Cardiac atrium fibroblast (primary cell): ENCODE data around the gene CDH22. TPM values are rescaled to one million over a fixed set of nuclear protein-coding genes. Genes with fewer than 3 reads are reported as not detected.

Experiments used
- total RNA-seq: library from RNA; depleted of rRNA; stranded (reverse); fragments of >200 nt; gene quantifications from 2 replicates; pipeline ENCODE4 v1.2.3, GENCODE V29; 2015

Gene CDH22
- not detected in 2 replicates for total RNA-seq

GRCh38 chr20:46308258-46309157 lies at the start of gene CDH22:
TSS of gene CDH22 (minus strand) at chr20:46308498. CDS start at chr20:46251294, 57,204 bp downstream.

Other genes with a start within 250 kb of the CDH22 start
- 15.7 and 18.8 TPM in 2 replicates for gene NCOA5, start 218.5 kb downstream of the CDH22 start, total RNA-seq
- gene CD40, start 190.2 kb downstream of the CDH22 start, total RNA-seq, result 7.8 and 13.3 TPM in 2 replicates
- 32.5 and 33.2 TPM in 2 replicates for gene ELMO2, start 98.1 kb upstream of the CDH22 start, total RNA-seq
- 2.6 and 2.9 TPM in 2 replicates for gene ZNF334, start 205.1 kb upstream of the CDH22 start, total RNA-seq
- not detected in 2 replicates for gene OCSTAMP, start 242.2 kb upstream of the CDH22 start, total RNA-seq